Muscle of leg (tissue), 11 donors: ENCODE measurements around the gene MYLK4. TPM values are rescaled to one million over a fixed set of nuclear protein-coding genes. Genes with fewer than 3 reads are reported as not detected.

Experiments used
- DNase-seq: peaks from one replicate; pipeline ENCODE4 v3.0.0; 2013
- H3K27ac ChIP-seq: one replicate; pipeline ENCODE4 v1.5.1; 2013; ENCODE audit warnings: mild to moderate bottlenecking, low read length, control low read depth
- H3K27me3 ChIP-seq: one replicate; pipeline ENCODE4 v1.6.1; 2013; ENCODE audit warnings: low read length; ENCODE audit not compliant: control insufficient read depth, insufficient read depth
- H3K36me3 ChIP-seq: one replicate; pipeline ENCODE4 v1.6.1; 2013; ENCODE audit warnings: low read length; ENCODE audit not compliant: control insufficient read depth, insufficient read depth
- H3K4me1 ChIP-seq: one replicate; pipeline ENCODE4 v1.6.1; 2013; ENCODE audit warnings: low read length; ENCODE audit not compliant: control insufficient read depth, insufficient read depth
- H3K4me3 ChIP-seq: one replicate; pipeline ENCODE4 v1.5.1; 2013; ENCODE audit warnings: low read length, control low read depth
- H3K9me3 ChIP-seq: replicated peaks from 2 replicates; pipeline ENCODE4 v1.6.1; 2013; ENCODE audit warnings: low read depth, low read length; ENCODE audit not compliant: control insufficient read depth
- WGBS: methylation state at CpG from one replicate; pipeline ENCODE4 v1.1.5; 2013; ENCODE audit warnings: missing lambda C conversion rate; ENCODE audit not compliant: insufficient coverage; 5-methylcytosine and 5-hydroxymethylcytosine counted together
- polyA plus RNA-seq, 8 donors: library from polyadenylated mRNA; unstranded; fragments of 120-200 nt; gene quantifications; one replicate each; pipeline versions ENCODE4 v1.2.1 to v1.2.3, GENCODE V29; 2013; ENCODE audit warnings: inconsistent platforms in 1 of 8, low replicate concordance in 1 of 8; ENCODE audit not compliant: insufficient read length in 8 of 8, insufficient read depth in 1 of 8
- total RNA-seq: library from RNA; stranded (reverse); fragments of 120-200 nt; gene quantifications from one replicate; pipeline ENCODE4 v1.2.4, GENCODE V29; 2013

MYLK4 gene
- total and polyA plus RNA-seq, 9 donors: 6.1 to 12.1 (median 10.6) TPM

- no peak overlapping the region for H3K27ac ChIP-seq
- 80% methylated on average over 1 of the region's 3 CpGs for WGBS
- H3K27me3 ChIP-seq: no peaks in the 10 kb centered on the region
- no peaks in the 10 kb centered on the region for H3K36me3 ChIP-seq
- H3K9me3 ChIP-seq: no peaks in the 10 kb centered on the region
- H3K4me1 ChIP-seq: no peaks in the 10 kb centered on the region
- no peak overlapping the region for H3K4me3 ChIP-seq
- no peak for DNase-seq
These were observed 8.3 kb upstream of the MYLK4 start for GRCh38 chr6:2758980-2759379.

- no peaks in the 10 kb centered on the region for H3K4me1 ChIP-seq
- no peaks in the 10 kb centered on the region for H3K9me3 ChIP-seq
- no peak for DNase-seq
- H3K27me3 ChIP-seq: no peaks in the 10 kb centered on the region
- no peaks in the 10 kb centered on the region for H3K36me3 ChIP-seq
- WGBS: no CpG with 5 or more reads among the region's 3 CpGs
- no peak overlapping the region for H3K4me3 ChIP-seq
- H3K27ac ChIP-seq: no peak overlapping the region
These were observed 6.0 kb upstream of the MYLK4 start for GRCh38 chr6:2756687-2757224.

DNA sequence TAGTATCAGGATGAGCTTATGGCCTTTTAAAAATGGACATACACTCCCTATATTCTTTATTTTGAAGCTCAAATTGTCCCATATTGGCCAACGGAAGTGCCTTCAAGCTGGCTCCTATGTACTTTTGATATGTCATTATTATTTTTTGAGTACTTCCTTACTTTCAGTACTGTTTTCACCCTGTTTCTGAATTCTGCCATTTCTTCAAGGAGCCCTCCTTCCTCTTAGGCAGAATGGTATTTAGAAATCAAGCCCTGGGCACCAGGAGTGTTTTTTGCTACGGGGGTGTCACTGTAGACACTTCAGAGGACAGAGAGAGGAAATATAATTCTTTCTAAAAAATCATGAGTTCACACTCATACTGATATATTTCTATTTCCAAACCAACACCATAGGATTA is 5.5 kb upstream of the MYLK4 start:
- no peaks in the 10 kb centered on the region for H3K4me1 ChIP-seq
- H3K27me3 ChIP-seq: no peaks in the 10 kb centered on the region
- no peak overlapping the region for H3K4me3 ChIP-seq
- H3K9me3 ChIP-seq: no peaks in the 10 kb centered on the region
- H3K36me3 ChIP-seq: no peaks in the 10 kb centered on the region
- WGBS: no CpG with 5 or more reads among the region's 2 CpGs
- no peak overlapping the region for H3K27ac ChIP-seq
- no peak for DNase-seq

DNA sequence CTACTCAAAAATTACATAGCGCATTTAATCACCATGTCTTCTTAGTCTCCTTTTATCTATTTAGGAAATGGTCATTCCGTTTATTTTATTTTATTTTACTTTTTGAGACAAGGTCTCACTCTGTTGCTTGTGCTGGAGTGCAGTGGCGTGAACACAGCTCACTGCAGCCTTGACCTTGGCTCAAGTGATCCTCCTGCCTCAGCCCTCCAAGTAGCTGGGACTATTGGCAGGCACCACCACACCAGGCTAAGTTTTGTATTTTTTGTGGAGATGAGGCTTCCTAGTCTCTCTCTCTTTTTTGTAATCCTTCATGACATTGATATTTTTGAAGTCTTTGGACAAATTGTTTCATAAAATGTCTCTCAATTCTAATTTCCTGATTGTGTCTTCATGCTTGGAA is 4.7 kb upstream of the MYLK4 start:
- Histone ChIP-seq H3K27me3 (no peaks in the 10 kb centered on the region), H3K27ac (no peak overlapping the region), H3K9me3 (no peaks in the 10 kb centered on the region), H3K4me3 (no peak overlapping the region), H3K36me3 (no peaks in the 10 kb centered on the region), H3K4me1 (no peaks in the 10 kb centered on the region)
- DNase-seq: no peak
- WGBS: no CpG with 5 or more reads among the region's 3 CpGs

DNA sequence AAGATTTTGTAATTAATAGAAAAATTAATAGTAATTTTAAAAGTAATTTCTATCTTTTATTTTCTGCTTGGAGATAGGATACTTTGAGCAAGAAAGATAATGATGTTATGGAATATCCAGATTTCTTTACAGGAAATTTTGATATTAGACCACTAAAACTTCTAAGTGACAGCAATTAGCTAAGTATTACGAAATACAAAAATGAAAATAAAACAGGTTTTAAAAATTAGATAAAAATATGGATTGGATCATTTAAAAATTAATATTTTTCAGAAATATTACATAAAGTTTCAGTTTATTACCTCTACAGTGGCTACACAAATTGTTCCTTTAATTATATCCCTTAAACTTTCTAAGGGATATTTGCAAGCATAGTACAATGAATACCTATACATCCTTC is 4.2 kb upstream of the MYLK4 start:
- H3K27me3 ChIP-seq: no peaks in the 10 kb centered on the region
- H3K4me3 ChIP-seq: no peak overlapping the region
- H3K36me3 ChIP-seq: no peaks in the 10 kb centered on the region
- no peaks in the 10 kb centered on the region for H3K9me3 ChIP-seq
- no peak for DNase-seq
- no peaks in the 10 kb centered on the region for H3K4me1 ChIP-seq
- WGBS: no CpG with 5 or more reads among the region's 1 CpG
- H3K27ac ChIP-seq: no peak overlapping the region

- H3K4me3 ChIP-seq: no peak overlapping the region
- peaks cover 2% of the 10 kb centered on the region for H3K4me1 ChIP-seq
- WGBS: no CpG with 5 or more reads among the region's 3 CpGs
- H3K27ac ChIP-seq: no peak overlapping the region
- H3K36me3 ChIP-seq: no peaks in the 10 kb centered on the region
- no peaks in the 10 kb centered on the region for H3K27me3 ChIP-seq
- no peaks in the 10 kb centered on the region for H3K9me3 ChIP-seq
- no peak for DNase-seq
These were observed 3.7 kb upstream of the MYLK4 start for GRCh38 chr6:2754393-2754792.

DNA sequence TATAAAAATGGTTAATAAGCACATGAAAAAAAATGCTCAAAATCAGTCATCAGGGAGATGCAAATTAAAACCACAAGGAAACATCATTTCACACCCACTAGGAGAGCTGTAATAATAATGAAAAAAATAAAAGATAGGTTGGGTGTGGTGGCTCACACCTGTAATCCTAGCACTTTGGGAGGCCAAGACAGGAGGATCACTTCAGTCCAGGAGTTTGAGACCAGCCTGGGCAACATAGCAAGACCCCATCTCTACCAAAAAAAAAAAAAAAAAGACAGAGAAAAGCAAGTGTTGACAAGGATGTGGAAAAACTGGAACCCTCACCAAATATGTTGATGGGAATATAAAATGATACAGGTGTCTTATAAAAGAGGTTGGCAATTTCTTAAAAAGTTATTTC is 3.0 kb upstream of the MYLK4 start:
- Histone ChIP-seq H3K27me3 (no peaks in the 10 kb centered on the region), H3K27ac (no peak overlapping the region), H3K9me3 (no peaks in the 10 kb centered on the region), H3K4me3 (no peak overlapping the region), H3K36me3 (no peaks in the 10 kb centered on the region), H3K4me1 (peaks cover 2% of the 10 kb centered on the region)
- no peak for DNase-seq

DNA sequence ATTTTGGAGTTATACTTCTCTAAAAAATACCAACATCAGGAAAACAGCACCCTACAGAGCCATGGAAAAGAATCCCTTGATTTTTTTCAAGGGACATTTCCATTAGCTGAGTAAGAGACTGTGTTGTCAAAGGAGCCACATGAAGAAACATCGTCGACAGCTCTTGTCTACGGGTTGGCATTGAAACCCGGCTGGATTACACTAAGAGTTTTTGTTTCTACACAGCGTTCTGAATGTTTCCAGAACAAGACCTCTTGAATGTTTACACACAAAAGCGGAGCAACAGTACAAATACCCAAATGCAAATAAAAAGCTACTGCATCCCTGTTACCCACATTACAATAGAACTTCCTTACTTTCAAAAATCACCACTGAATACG is 2.4 kb upstream of the MYLK4 start:
- H3K36me3 ChIP-seq: no peaks in the 10 kb centered on the region
- no peak overlapping the region for H3K27ac ChIP-seq
- H3K27me3 ChIP-seq: no peaks in the 10 kb centered on the region
- WGBS: 69% methylated on average over 5 of the region's 7 CpGs
- no peak for DNase-seq
- H3K4me1 ChIP-seq: peaks cover 2% of the 10 kb centered on the region
- no peak overlapping the region for H3K4me3 ChIP-seq
- H3K9me3 ChIP-seq: no peaks in the 10 kb centered on the region

- H3K4me3 ChIP-seq: no peak overlapping the region
- 68% methylated on average over 2 of the region's 5 CpGs for WGBS
- peaks cover 2% of the 10 kb centered on the region for H3K4me1 ChIP-seq
- no peak for DNase-seq
- no peak overlapping the region for H3K27ac ChIP-seq
- H3K27me3 ChIP-seq: no peaks in the 10 kb centered on the region
- no peaks in the 10 kb centered on the region for H3K36me3 ChIP-seq
- no peaks in the 10 kb centered on the region for H3K9me3 ChIP-seq
These were observed 1.9 kb upstream of the MYLK4 start for GRCh38 chr6:2752477-2753109.

GRCh38 chr6:2751871-2752270 is 1.1 kb upstream of the MYLK4 start:
- WGBS: no CpG with 5 or more reads among the region's 3 CpGs
- no peak for DNase-seq
- H3K9me3 ChIP-seq: no peaks in the 10 kb centered on the region
- peaks cover 5% of the 10 kb centered on the region for H3K4me1 ChIP-seq
- H3K27ac ChIP-seq: no peak overlapping the region
- no peaks in the 10 kb centered on the region for H3K27me3 ChIP-seq
- no peaks in the 10 kb centered on the region for H3K36me3 ChIP-seq
- H3K4me3 ChIP-seq: no peak overlapping the region
